H1 (cell line): ENCODE results near the gene RPL14. TPM values are rescaled to one million over a fixed set of nuclear protein-coding genes. Genes with fewer than 3 reads are reported as not detected.

ENCODE experiments used
- CTCF ChIA-PET: fragments of 300-600 bp; sonication (Branson Sonifier 250); formaldehyde crosslinking; loops from one replicate; lab custom pipeline; 2021; ENCODE audit not compliant: partially characterized antibody; lab: Charles Lee
- POLR2A ChIA-PET: fragments of 300-600 bp; sonication (Branson Sonifier 250); formaldehyde crosslinking; loops from one replicate; lab custom pipeline; 2021; ENCODE audit warnings: inconsistent platforms; ENCODE audit not compliant: partially characterized antibody; lab: Charles Lee
- DNase-seq, 2 experiments: peaks; one replicate each; pipeline versions ENCODE4 v3.0.0 to v3.0.0-alpha.2; 2010 to 2022; ENCODE audit warnings: low spot score in 2 of 2, low read depth in 1 of 2, mixed read lengths in 1 of 2
- FAIRE-seq: peaks from 2 replicates; lab custom pipeline; 2011; peaks lifted over from hg19 to GRCh38; lab: Jason Lieb, UNC
- H2AFZ ChIP-seq: 2 replicates; pipeline ENCODE4 v1.8.1; 2012; ENCODE audit warnings: low read length, inconsistent platforms
- H2AK5ac ChIP-seq: 2 replicates; pipeline ENCODE4 v1.6.1; 2013; ENCODE audit warnings: low read depth, low read length
- H2BK120ac ChIP-seq: replicated peaks from 2 replicates; pipeline ENCODE3; 2013; ENCODE audit warnings: low read depth, low read length, inconsistent platforms
- H2BK12ac ChIP-seq: 2 replicates; pipeline ENCODE4 v1.6.1; 2013; ENCODE audit warnings: low read depth, low read length
- H2BK15ac ChIP-seq: 2 replicates; pipeline ENCODE4 v1.6.1; 2013; ENCODE audit warnings: low read length
- H2BK20ac ChIP-seq: 2 replicates; pipeline ENCODE4 v1.6.1; 2013; ENCODE audit warnings: low read length
- H2BK5ac ChIP-seq: 2 replicates; pipeline ENCODE4 v1.6.1; 2013; ENCODE audit warnings: low read depth, low read length
- H3K14ac ChIP-seq: 2 replicates; pipeline ENCODE4 v1.6.1; 2013; ENCODE audit warnings: inconsistent platforms; ENCODE audit not compliant: insufficient read length
- H3K18ac ChIP-seq: 2 replicates; pipeline ENCODE4 v1.6.1; 2013; ENCODE audit warnings: low read length; ENCODE audit errors: extremely low read depth
- H3K23ac ChIP-seq: 2 replicates; pipeline ENCODE4 v1.6.1; 2013; ENCODE audit warnings: inconsistent platforms; ENCODE audit not compliant: insufficient read length
- H3K23me2 ChIP-seq: 2 replicates; pipeline ENCODE4 v1.6.1; 2013; ENCODE audit warnings: low read depth, low read length
- H3K27ac ChIP-seq: 2 replicates; pipeline ENCODE4 v1.6.1; 2011; ENCODE audit warnings: low read depth, low read length, inconsistent platforms
- H3K27me3 ChIP-seq, 4 experiments: replicated peaks in 1 of 4; 1 replicate in 1 of 4; 2 replicates in 3 of 4; pipeline versions ENCODE4 v1.6.1 to v1.8.1; 2011 to 2013; ENCODE audit warnings: low read length in 3 of 4, mild to moderate bottlenecking in 3 of 4, inconsistent platforms in 2 of 4, mixed read lengths in 2 of 4, moderate library complexity in 1 of 4; ENCODE audit not compliant: control insufficient read depth in 3 of 4, insufficient read depth in 3 of 4; ENCODE audit errors: extremely low read depth in 1 of 4
- H3K36me3 ChIP-seq, 4 experiments: 2 replicates each; pipeline versions ENCODE4 v1.6.1 to v1.8.1; 2011 to 2013; ENCODE audit warnings: mild to moderate bottlenecking in 4 of 4, low read length in 3 of 4, moderate library complexity in 2 of 4, control low read depth in 1 of 4, inconsistent platforms in 1 of 4; ENCODE audit not compliant: insufficient read depth in 4 of 4, control insufficient read depth in 2 of 4
- H3K4ac ChIP-seq: replicated peaks from 2 replicates; pipeline ENCODE3; 2013; ENCODE audit warnings: low read length, low read depth, mixed read lengths, inconsistent platforms; ENCODE audit not compliant: insufficient read length
- H3K4me1 ChIP-seq, 4 experiments: replicated peaks in 1 of 4; 1 replicate in 1 of 4; 2 replicates in 3 of 4; pipeline versions ENCODE4 v1.6.1 to v1.8.1; 2011 to 2013; ENCODE audit warnings: low read length in 3 of 4, inconsistent platforms in 2 of 4, mixed read lengths in 1 of 4; ENCODE audit not compliant: insufficient read depth in 4 of 4, control insufficient read depth in 3 of 4
- H3K4me2 ChIP-seq, 2 experiments: 2 replicates each; pipeline versions ENCODE4 v1.6.1 to v1.8.1; 2011 to 2013; ENCODE audit warnings: low read depth in 2 of 2, low read length in 2 of 2, control low read depth in 1 of 2, inconsistent platforms in 1 of 2, mild to moderate bottlenecking in 1 of 2; ENCODE audit not compliant: insufficient read depth in 1 of 2
- H3K4me3 ChIP-seq, 4 experiments: fragments of 200-600, 300-600 bp in 1 of 4; sonication (generic), shearing (Covaris generic), sonication (Bioruptor Twin) in 1 of 4; 2 replicates each; pipeline versions ENCODE4 v1.5.1 to v1.8.1; 2011 to 2016; ENCODE audit warnings: low read length in 4 of 4, low read depth in 3 of 4, control low read depth in 2 of 4, inconsistent platforms in 2 of 4, mild to moderate bottlenecking in 2 of 4, mixed read lengths in 1 of 4, moderate library complexity in 1 of 4; ENCODE audit not compliant: insufficient read depth in 2 of 4; ENCODE audit errors: extremely low read depth in 1 of 4
- H3K56ac ChIP-seq: replicated peaks from 2 replicates; pipeline ENCODE3; 2013; ENCODE audit warnings: low read depth, mild to moderate bottlenecking, mixed read lengths, low read length, inconsistent platforms; ENCODE audit not compliant: insufficient read length
- H3K79me1 ChIP-seq: 2 replicates; pipeline ENCODE4 v1.6.1; 2013; ENCODE audit warnings: low read depth, low read length, control low read depth
- H3K79me2 ChIP-seq, 2 experiments: 2 replicates each; pipeline versions ENCODE4 v1.6.1 to v1.8.1; 2012 to 2013; ENCODE audit warnings: low read length in 2 of 2, mild to moderate bottlenecking in 2 of 2, inconsistent platforms in 1 of 2; ENCODE audit not compliant: insufficient read depth in 2 of 2, control insufficient read depth in 1 of 2
- H3K9ac ChIP-seq, 4 experiments: replicated peaks in 1 of 4; 1 replicate in 1 of 4; 2 replicates in 3 of 4; pipeline versions ENCODE4 v1.6.1 to v1.8.1; 2011 to 2013; ENCODE audit warnings: low read depth in 3 of 4, low read length in 3 of 4, control low read depth in 2 of 4, mild to moderate bottlenecking in 2 of 4, moderate library complexity in 2 of 4, inconsistent platforms in 1 of 4; ENCODE audit errors: extremely low read depth in 1 of 4
- H3K9me3 ChIP-seq, 2 experiments: 2 replicates each; pipeline versions ENCODE4 v1.6.1 to v1.8.1; 2012 to 2013; ENCODE audit warnings: mild to moderate bottlenecking in 2 of 2, moderate library complexity in 2 of 2, control low read depth in 1 of 2, inconsistent platforms in 1 of 2, low read depth in 1 of 2, low read length in 1 of 2, mixed read lengths in 1 of 2; ENCODE audit not compliant: insufficient read depth in 2 of 2
- H4K20me1 ChIP-seq, 2 experiments: replicated peaks in 1 of 2; 2 replicates each; pipeline versions ENCODE3 to v1.8.1; 2011 to 2013; ENCODE audit warnings: inconsistent platforms in 2 of 2, low read length in 2 of 2, mild to moderate bottlenecking in 1 of 2; ENCODE audit not compliant: insufficient read depth in 2 of 2, control insufficient read depth in 1 of 2
- H4K5ac ChIP-seq: 2 replicates; pipeline ENCODE4 v1.6.1; 2013; ENCODE audit warnings: low read length, low read depth, mixed read lengths, inconsistent platforms; ENCODE audit not compliant: insufficient read length
- H4K8ac ChIP-seq: 2 replicates; pipeline ENCODE4 v1.8.0; 2013; ENCODE audit warnings: mild to moderate bottlenecking, moderate library complexity, low read length, inconsistent platforms; ENCODE audit not compliant: insufficient read depth; ENCODE audit errors: extremely low read depth
- H4K91ac ChIP-seq: replicated peaks from 2 replicates; pipeline ENCODE3; 2013; ENCODE audit warnings: low read length, mixed read lengths, inconsistent platforms; ENCODE audit not compliant: insufficient read length
- EZH2 ChIP-seq: fragments of 200-600 bp; sonication (generic); IDR thresholded peaks from 2 replicates; pipeline ENCODE4 v1.7.1; 2012; ENCODE audit warnings: low read depth, mild to moderate bottlenecking, moderate library complexity, low read length, inconsistent platforms; ENCODE audit not compliant: severe bottlenecking
- FOSL1 ChIP-seq: IDR thresholded peaks from 2 replicates; pipeline ENCODE4 v1.6.1; 2011; ENCODE audit warnings: mild to moderate bottlenecking, low read depth, low read length, moderate library complexity; ENCODE audit not compliant: insufficient read depth
- GABPA ChIP-seq: IDR thresholded peaks from 2 replicates; pipeline ENCODE4 v1.6.1; 2011; ENCODE audit warnings: mild to moderate bottlenecking, low read length, moderate library complexity, borderline replicate concordance; ENCODE audit not compliant: insufficient read depth
- HDAC2 ChIP-seq, 2 experiments: fragments of 300-600 bp in 1 of 2; sonication (generic) in 1 of 2; IDR thresholded peaks; 2 replicates each; pipeline ENCODE4 v1.6.1; 2011 to 2012; ENCODE audit warnings: low read depth in 2 of 2, low read length in 2 of 2, mild to moderate bottlenecking in 2 of 2, moderate library complexity in 2 of 2, borderline replicate concordance in 1 of 2, inconsistent platforms in 1 of 2
- JUN ChIP-seq: IDR thresholded peaks from 2 replicates; pipeline ENCODE4 v1.6.1; 2011; ENCODE audit warnings: low read depth, mild to moderate bottlenecking, improper control_type of control experiment, low read length
- KDM1A ChIP-seq: fragments of 200-600, 300-600 bp; sonication (generic); IDR thresholded peaks from 2 replicates; pipeline ENCODE4 v1.7.1; 2016; ENCODE audit warnings: mild to moderate bottlenecking, low read length, borderline replicate concordance
- MAX ChIP-seq: IDR thresholded peaks from 2 replicates; pipeline ENCODE4 v1.6.1; 2012; ENCODE audit warnings: inconsistent platforms
- POLR2A ChIP-seq, 2 experiments: IDR thresholded peaks; 1 replicate in 1 of 2; 2 replicates in 1 of 2; pipeline ENCODE4 v1.6.1; 2011; ENCODE audit warnings: low read depth in 2 of 2, low read length in 2 of 2, mild to moderate bottlenecking in 2 of 2; ENCODE audit errors: control extremely low read depth in 1 of 2
- POU5F1 ChIP-seq: IDR thresholded peaks from 2 replicates; pipeline ENCODE4 v1.6.1; 2011; ENCODE audit warnings: low read depth, mild to moderate bottlenecking, low read length, moderate library complexity
- RNF2 ChIP-seq: fragments of 200-900, 300-1000 bp; sonication (generic); IDR thresholded peaks from 2 replicates; pipeline ENCODE4 v1.7.1; 2016; ENCODE audit warnings: borderline replicate concordance, low read depth, mild to moderate bottlenecking, antibody characterized with exemption, low read length; ENCODE audit not compliant: poor library complexity, severe bottlenecking; ENCODE audit errors: missing control alignments
- SIX5 ChIP-seq: IDR thresholded peaks from 2 replicates; pipeline ENCODE4 v1.6.1; 2011; ENCODE audit warnings: mild to moderate bottlenecking, low read depth, low read length
- SP1 ChIP-seq: IDR thresholded peaks from 2 replicates; pipeline ENCODE4 v1.6.1; 2011; ENCODE audit warnings: low read depth, low read length
- TCF12 ChIP-seq: IDR thresholded peaks from 2 replicates; pipeline ENCODE4 v1.6.1; 2011; ENCODE audit warnings: low read depth, mild to moderate bottlenecking, low read length
- YY1 ChIP-seq: IDR thresholded peaks from 2 replicates; pipeline ENCODE4 v1.6.1; 2011; ENCODE audit warnings: low read depth, mild to moderate bottlenecking, low read length
- WGBS, 2 experiments: shearing (Covaris generic) in 1 of 2; methylation state at CpG; one replicate each; pipeline versions ENCODE4 v1.1.6 to v1.1.7; 2013 to 2015; ENCODE audit warnings: low lambda C conversion rate in 2 of 2, mixed read lengths in 2 of 2, inconsistent platforms in 1 of 2, low coverage in 1 of 2, missing lambda C conversion rate in 1 of 2; ENCODE audit not compliant: insufficient replicate concordance in 2 of 2, insufficient coverage in 1 of 2, insufficient read length in 1 of 2; ENCODE audit errors: extremely low coverage in 1 of 2, missing lambda C conversion rate in 1 of 2; 5-methylcytosine and 5-hydroxymethylcytosine counted together
- polyA plus RNA-seq, 7 experiments: library from polyadenylated mRNA; depleted of rRNA in 3 of 7; stranded (reverse) in 5 of 7; unstranded in 2 of 7; fragments of >200 nt in 5 of 7; fragments of 200-250 nt in 2 of 7; gene quantifications; 1 replicate in 5 of 7; 2 replicates in 1 of 7; 4 replicates in 1 of 7; pipeline versions ENCODE4 v1.2.1 to v1.2.3, GENCODE V29; 2011 to 2013; ENCODE audit warnings: missing spikeins in 2 of 7, mixed read lengths in 2 of 7
- total RNA-seq: library from RNA; stranded (reverse); fragmentation: NEBNext Ultra II Directional; extraction: Animal tissue kit (Norgen Biotek cat#: 25700); gene quantifications from 2 replicates; pipeline ENCODE4 v1.2.1, GENCODE V29; 2021

RPL14 gene
- total and polyA plus RNA-seq, 2 of the 8 experiments (the other 6 are each of a cell fraction or from before 2014, with no cell fraction given) = 1,192 to 2,341 TPM

GRCh38 chr3:40452562-40452875 is 4.6 kb upstream of the RPL14 start:
- H3K23me2 ChIP-seq = peaks cover 6% of the 10 kb centered on the region
- H3K23ac ChIP-seq = no peak overlapping the region
- no peak overlapping the region for H2BK120ac ChIP-seq
- DNase-seq (no peak), FAIRE-seq (no peak)
- H3K4me1 ChIP-seq = peaks cover 0 to 3% (median 0%) of the 10 kb centered on the region in 4 experiments; a peak in 1 of 7 replicates
- peak overlapping the region; percentile 97; the same call in 1 of the 2 replicates for H4K8ac ChIP-seq
- no peak overlapping the region for H2BK15ac ChIP-seq
- H4K20me1 ChIP-seq = no peaks in the 10 kb centered on the region
- H2BK5ac ChIP-seq = peak overlapping the region; percentile 86
- H3K4me2 ChIP-seq = peak overlapping the region; percentile 73 to 99
- no peak overlapping the region for H3K14ac ChIP-seq
- peaks cover 3 to 4% of the 10 kb centered on the region in 2 experiments; a peak in 3 of 4 replicates for H3K79me2 ChIP-seq
- peak overlapping the region; percentile 88; the same call in 1 of the 2 replicates for H2BK12ac ChIP-seq
- no peak overlapping the region for H2BK20ac ChIP-seq
- peak overlapping the region; percentile 93 to 95 (median 94) for H3K9ac ChIP-seq
- H3K56ac ChIP-seq = peak overlapping the region; percentile 66
- WGBS, 2 experiments = 5% methylated on average over 7 of the region's 7 CpGs; no CpG with 5 or more reads in 1 of the 2 experiments
- H3K4me3 ChIP-seq = peak overlapping the region; percentile 75 to 91 (median 82)
- no peak overlapping the region for H4K5ac ChIP-seq
- peak overlapping the region; percentile 94 for H3K27ac ChIP-seq
- no peaks in the 10 kb centered on the region for H3K9me3 ChIP-seq
- H3K27me3 ChIP-seq = no peaks in the 10 kb centered on the region
- no peak overlapping the region for H3K4ac ChIP-seq
- H2AK5ac ChIP-seq = no peak overlapping the region
- ChIA-PET CTCF (interaction anchor here (1.0 kb wide), 1 partner anchor 261 kb away, joined by 4 read pairs; no protein-coding TSS in a partner anchor), POLR2A (interaction anchor here (0.6 to 5.7 kb wide), 6 partner anchors 8 to 144 kb away, joined by 3 to 50 read pairs (median 6); partner anchors contain the start of gene ZNF621)
- peak overlapping the region; percentile 39; the same call in 1 of the 2 replicates for H3K18ac ChIP-seq
- peak overlapping the region; percentile 39 for H4K91ac ChIP-seq
- peak overlapping the region; percentile 87; the same call in 1 of the 2 replicates for H2AFZ ChIP-seq
- H3K36me3 ChIP-seq = no peaks in the 10 kb centered on the region
- no peaks in the 10 kb centered on the region for H3K79me1 ChIP-seq
- TF ChIP-seq EZH2 = no peak
- no peak for TF ChIP-seq RNF2
- no peak for TF ChIP-seq HDAC2 (IDR thresholded peaks at IDR 0.05; ENCODE audit: borderline replicate concordance in 1 of 2, low read depth in 2 of 2, low read length in 2 of 2)
- no peak for TF ChIP-seq MAX
- no peak for TF ChIP-seq GABPA
- no peak for TF ChIP-seq KDM1A
- no peak for TF ChIP-seq SP1
- no peak for TF ChIP-seq TCF12
- no peak for TF ChIP-seq SIX5
- TF ChIP-seq JUN = no peak
- no peak for TF ChIP-seq FOSL1
- no peak for TF ChIP-seq YY1
- no peak for TF ChIP-seq POLR2A (IDR thresholded peaks at IDR 0.05; ENCODE audit: control extremely low read depth in 1 of 2, low read depth in 2 of 2, low read length in 2 of 2)
- no peak for TF ChIP-seq POU5F1
